Posterior vena cava (tissue), 2 donors: ENCODE data around the gene CHGA. TPM values are rescaled to one million over a fixed set of nuclear protein-coding genes. Genes with fewer than 3 reads are reported as not detected.

Experiments
- DNase-seq: peaks from one replicate; pipeline ENCODE4 v3.0.0-alpha.2; 2020; ENCODE audit warnings: low spot score
- intact Hi-C, 2 donors: fragments of 100-400 bp; cut with DNase I; formaldehyde crosslinking; loops; one replicate each; pipeline versions ENCODE4 v1.14.1 to v1.14.2; 2022 to 2023
- total RNA-seq, 2 donors: library from RNA; stranded (reverse); fragmentation: NEBNext Ultra II Directional; extraction: Animal tissue kit (Norgen Biotek cat#: 25700); gene quantifications; one replicate each; pipeline ENCODE4 v1.2.1, GENCODE V29; 2021
- donor health status: DM: yes; HTN: yes; CAD: no.
- donor health status: DM: yes; HTN: yes; CAD: no.

Gene CHGA
- total RNA-seq, 2 donors from 2014 or later = 0.29 TPM; not detected in 1

DNA sequence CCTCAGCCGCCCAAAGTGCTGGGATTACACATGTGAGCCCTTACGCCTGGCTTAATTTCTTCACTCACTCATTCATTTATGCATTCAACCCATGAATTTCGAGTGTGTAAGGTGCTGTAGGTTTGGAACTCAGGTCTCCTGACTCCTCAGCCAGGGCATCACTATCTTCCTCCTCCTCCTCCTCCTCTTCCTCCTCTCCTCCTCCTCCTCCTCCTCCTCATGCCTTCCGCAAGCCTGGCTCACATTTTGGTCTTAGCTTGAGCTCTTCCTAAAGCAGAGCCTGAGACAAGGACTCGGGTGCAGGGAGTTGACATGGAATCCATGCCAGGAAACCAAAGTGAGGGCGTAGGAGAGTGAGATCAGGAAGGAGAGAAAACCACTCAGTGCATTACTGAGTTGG, 20.8 kb upstream of the CHGA start:
- no peak for DNase-seq
- intact Hi-C loops = no loop called here

DNA sequence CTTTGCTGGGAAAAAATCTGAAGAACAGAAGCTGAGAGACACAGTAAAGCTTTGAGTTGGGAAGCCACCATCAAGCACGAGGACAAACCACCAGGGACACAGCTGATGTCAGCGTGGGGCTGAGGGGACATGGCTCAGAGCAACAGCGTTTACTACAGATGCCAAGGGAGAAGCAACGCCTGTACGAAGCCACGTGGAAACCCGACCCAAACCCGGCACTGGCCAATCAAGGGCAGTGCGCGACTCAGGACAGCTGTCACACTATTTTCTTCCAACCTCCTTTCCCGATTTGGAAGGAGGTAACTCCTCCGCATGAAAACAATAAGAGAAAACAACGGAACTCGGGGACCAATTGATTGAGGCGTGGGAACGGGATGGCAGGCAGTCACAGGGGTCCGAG, 20.2 kb upstream of the CHGA start:
- DNase-seq = no peak
- intact Hi-C loops = no loop called here

DNA sequence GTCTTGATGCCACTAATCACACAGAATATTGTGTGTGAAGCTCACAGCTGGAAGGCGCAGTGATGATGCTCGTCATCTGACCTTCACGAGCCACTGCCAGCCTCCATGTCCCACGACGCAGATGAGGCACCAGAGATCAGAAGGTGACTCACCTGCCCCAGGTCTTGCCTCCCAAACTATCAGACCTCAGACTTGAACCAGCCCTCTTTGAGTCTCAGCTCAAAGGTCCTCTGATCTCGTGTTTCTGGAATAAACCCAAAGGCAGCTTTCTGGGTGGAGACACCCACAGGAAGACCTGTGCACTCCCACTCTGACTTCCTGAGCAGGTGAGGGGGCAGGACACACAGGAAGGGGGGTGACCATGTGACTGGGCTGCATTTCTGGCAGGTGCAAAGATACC, 19.6 kb upstream of the CHGA start:
- DNase-seq = no peak
- intact Hi-C loops = no loop called here

DNA sequence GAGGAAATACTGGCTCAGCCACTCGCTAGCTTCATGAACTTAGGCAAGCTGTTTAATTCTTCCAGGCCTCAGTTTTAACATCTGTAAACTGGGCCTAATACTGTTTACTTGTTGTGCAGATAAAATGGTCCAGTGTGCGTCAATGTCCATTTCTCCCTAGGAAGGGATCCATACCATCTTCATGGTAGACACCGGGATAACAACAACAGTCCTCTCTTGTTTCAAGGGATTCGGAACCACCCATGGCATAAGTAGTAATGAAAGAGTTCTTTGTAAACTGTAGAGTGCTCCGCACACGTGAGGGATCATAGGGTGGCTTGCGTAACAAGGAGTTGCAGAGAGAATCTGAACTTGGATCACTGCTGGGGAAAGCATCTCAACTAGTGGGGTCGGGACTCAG, 17.3 kb upstream of the CHGA start:
- DNase-seq = no peak
- intact Hi-C loops = no loop called here

DNA sequence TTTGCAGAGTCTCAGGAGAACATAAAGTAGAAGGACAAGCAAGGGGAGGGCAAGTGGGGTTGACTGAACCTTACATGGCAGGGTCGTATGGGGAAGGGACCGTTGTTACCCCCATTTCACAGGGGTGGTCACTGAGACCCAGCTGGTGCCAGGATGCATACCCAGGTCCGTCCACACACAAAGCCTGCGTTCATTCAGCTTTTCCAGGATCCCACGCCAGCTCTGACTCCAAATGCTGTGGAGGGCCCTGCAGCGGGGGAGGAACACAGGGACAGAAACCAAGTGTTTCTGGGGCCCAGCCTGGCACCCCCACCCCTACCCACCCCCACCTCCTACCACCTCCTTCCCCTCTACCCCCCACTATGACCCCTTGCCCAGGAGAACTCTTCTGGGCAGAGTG, 16.5 kb upstream of the CHGA start:
- no peak for DNase-seq
- intact Hi-C loops = no loop called here

DNA sequence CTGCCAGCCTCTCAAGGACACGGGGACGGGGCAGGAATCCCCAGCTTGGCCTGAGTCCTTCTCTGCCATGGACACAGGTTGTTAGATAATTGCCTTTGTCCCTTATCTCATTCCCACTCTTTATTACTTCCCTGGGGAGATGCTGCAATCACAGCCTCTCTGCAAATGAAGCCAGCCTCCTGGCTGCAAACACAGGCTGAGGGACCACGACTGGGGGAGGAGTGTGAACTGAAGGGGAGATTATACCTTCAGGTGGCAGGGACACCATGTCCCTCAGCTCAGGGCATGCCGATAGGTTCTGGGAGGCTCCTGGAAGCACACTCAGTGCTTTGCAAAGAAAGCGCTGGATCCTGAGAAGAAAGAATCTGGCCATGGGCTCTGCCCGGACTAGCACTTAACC, 16.1 kb upstream of the CHGA start:
- no peak for DNase-seq
- intact Hi-C loops = no loop called here

DNA sequence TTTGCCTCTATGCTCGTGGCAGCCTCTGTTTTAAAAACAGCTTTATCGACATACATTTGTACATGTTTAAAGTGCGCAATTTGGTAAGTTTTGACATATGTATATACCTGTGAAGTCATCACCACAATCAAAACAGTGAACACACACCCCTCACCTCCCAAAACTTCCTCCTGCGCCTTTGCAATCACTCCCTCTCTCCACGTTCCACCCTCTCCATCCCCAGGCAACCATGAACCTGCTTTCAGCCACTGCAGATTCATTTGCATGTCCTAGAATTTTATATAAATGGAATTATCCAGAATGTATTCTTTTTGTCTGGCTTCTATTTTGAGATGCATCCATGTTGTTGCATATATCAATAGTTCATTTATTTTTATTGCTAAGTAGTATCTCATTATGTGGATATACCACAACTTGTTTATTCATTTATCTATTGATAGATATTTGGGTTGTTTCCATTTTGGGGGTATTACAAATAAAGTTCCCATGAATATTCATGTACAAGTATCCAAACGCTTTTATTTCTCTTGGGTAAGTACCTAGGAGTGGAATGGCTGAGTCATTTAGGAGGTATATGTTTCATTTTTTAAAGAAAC, 15.5 kb upstream of the CHGA start:
- intact Hi-C loops = no loop called here

DNA sequence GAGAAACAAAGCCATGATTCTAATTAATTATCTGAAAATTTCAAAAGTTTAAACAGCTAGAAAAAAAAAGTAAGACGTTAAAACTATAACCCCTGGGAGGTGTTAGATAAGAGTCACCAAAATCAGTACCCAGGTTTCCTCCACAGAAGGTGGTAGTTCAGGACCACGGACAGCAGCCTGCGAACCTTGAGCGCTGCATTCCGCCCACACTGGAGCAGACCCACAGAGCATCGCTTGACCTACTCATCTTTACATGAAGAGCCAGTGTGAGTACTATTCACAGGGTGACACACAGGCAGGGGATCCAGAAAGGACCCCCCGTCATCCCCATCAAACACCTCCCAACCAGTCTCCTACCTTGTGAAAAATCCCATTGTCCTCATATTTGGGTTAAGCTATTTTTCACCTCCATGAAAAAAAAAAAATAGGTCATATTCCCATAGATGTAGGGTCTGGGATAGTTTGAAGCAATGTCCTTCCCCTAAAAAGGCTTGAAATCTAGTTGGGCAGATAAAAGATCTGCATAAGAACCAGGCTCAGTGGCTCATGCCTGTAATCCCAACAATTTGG, 8.8 kb upstream of the CHGA start:
- no peak for DNase-seq
- intact Hi-C loops = no loop called here

More for the DNA sequence above, 15.5 kb upstream of the CHGA start:
- DNase-seq = no peak

DNA sequence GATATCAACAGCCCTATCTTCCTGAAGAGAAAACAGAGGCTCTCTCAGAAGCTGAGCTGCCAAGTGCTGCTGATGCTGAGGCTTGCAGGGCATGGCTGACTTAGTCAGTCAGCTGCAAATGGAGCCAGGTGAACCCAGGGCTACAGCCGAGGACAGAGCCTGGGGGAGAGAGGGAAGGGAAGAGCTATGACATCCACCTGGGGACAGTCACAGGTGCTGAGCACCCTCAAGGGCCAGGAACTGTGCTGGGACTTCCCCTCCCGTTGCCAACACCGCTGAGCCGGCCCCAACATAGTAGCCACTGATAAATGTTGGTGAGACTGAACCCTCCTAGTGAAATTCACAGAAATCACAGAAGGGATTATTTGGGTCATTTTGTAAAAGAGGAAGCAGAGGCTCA, 6.7 kb upstream of the CHGA start:
- intact Hi-C loops = no loop called here
- DNase-seq = no peak

DNA sequence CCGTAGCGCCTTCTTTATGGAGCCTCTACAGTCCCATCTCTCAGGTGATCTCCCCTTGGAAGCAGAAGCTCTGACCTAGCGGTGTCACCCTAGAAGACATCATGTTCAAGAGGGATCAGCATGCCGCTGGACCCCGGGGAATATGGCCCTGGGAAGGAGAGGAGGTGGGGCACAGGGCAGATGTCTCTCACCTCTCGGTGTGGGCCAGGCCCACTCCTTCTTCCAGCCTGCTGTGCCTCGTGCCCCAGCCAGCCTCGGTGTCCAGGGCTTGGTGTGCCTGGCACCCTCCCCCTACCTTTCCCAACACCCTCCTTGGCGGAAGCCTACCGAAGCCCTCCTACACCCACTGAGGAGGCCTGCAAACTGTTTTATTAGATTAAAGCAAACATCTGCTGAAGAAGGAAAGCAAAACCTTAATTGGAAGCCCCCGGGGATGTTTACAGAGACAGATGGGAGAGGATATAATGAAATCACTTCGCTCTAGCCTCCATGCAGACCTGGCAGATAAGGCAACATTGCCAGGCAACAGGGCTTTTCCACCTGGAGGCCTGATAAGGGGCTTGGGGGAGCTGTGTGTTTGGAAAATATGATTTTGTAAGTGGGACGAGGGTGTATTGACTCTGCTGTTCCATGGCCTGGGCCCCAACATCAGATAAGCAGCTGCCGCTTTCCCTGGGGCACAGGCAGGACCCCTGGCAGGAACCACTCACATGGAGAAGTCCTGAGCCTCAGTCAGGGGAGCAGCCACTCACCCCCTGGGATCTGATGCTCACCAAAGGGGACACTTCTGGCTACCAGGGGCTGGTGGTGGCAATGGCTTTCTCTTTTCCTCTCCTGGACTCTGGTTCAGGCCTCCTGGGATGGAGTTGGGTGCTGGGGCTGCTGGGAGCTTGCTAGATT, 5.7 kb upstream of the CHGA start:
- intact Hi-C loops = no loop called here
- no peak for DNase-seq

DNA sequence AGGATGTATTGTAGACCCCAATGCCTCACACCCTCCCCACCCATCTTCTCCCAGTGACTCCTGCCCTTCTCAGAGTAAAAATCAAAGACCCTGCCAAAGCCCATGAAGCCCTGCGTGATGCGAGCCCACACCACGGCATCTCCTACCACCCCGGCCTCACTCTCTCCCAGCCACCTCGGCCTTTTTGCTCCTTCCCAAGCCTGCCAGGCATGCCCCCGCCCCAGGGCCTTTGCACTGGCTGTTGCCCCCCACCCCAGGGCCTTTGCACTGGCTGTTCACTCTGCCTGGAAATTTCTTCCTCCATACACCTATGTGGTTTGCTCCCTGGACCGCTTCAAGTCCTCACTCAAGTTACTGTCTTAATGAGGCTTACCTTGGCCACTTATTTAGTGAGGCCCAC, 5.0 kb upstream of the CHGA start:
- intact Hi-C loops = no loop called here

DNA sequence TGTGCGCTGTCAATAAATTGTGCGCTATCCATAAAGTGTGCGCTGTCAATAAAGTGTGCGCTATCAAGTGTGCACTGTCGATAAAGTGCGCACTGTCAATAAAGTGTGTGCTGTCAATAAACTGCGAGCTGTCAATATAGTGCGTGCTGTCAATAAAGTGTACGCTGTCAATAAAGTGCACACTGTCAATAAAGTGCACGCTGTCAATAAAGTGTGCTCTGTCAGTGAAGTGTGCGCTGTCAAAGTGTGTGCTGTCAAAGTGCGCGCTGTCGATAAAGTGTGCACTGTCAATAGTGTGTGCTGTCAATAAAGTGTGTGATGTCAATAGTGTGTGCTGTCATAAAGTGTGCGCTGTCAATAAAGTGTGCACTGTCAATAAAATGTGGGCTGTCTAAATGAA, 2.9 kb upstream of the CHGA start:
- intact Hi-C loops = no loop called here
- no peak for DNase-seq

More for the DNA sequence above, 5.0 kb upstream of the CHGA start:
- DNase-seq = no peak

DNA sequence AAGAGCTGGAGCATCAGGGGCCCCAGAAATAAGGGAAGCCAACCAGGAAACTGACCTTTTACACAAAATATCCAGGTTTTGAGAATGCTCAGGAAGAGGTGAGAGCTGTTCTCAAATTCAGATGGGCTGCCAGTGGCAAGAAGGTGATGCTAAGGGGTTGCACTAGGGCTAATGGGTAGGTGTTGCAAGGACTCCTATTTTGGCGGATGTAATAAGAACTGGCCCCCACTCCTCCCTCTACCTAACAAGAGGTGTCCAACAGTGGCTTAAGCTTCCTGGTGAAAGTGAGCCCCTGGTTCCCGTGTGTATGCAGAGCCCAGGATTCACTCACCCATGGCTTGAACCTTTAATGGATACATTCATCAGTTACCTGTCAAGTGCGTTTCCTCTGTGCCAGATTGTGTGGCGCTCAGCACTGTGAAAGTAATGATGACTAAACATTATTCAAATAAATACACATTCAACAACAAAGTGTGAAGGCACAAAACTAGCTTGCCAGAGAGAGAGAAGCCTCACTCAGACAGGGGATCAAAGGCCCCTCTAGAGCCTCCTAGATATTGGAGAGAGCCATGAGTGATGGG, 705 bp upstream of the CHGA start:
- no peak for DNase-seq
- intact Hi-C loops = no loop called here

DNA sequence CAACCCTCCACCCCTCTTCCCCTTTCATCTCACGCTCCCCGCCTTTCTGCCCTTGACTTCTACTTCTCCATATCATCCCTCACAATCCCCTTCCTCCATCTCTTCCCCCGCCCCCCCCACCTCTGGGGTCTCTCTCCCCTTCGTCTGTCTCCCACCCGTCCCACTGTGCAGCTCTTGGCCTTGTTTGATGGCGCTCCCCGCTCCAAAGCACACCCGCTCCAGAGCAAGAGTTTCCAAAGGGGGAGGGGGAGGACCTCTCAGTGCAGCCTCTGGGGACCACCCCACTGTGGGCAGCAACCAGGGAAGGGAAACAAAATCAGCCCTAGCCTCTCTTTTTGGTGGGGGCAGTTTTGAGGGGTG, 774 bp downstream of the CHGA start:
- intact Hi-C loops = no loop called here
- DNase-seq = no peak

DNA sequence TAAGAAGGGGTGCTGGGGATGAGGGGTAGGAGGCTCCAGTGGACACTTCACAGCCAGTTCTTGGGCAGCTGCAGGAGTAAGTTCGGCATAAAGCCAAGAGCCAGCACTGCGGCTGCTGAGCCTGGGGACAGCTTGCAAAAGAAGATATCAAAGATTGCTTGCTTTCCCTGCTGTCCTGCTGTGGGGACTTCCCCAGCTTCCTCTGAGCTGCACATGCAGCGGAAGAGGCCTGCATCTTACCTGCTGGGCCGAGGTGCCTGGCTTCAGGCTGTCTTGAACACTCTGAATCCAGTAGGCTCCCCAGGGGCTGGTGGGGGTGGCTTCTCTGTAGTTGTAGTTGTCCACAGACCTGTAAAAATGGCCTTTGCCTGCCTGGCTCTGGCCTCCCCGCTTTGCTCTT, 1.3 kb downstream of the CHGA start:
- no peak for DNase-seq
- intact Hi-C loops = no loop called here

DNA sequence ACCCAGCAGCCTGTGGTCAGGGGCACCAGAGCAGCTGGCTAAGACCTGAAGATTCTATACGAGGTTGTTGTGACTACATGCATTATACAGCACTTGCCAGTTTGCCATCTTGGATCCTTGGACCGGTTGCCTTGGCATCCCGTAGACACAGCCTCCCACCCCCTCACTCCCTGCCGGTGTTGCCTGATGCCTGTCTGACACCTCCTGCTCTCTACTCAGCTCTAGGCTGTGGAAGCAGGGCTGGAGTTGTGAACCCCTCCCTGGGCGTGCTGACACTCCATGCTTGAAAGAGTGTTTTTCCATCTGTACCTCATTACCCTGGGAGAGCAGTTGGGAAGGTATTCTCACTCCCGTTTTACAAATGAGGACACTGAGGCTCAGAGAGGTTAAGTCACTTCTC, 2.5 kb downstream of the CHGA start:
- no peak for DNase-seq
- intact Hi-C loops = no loop called here

DNA sequence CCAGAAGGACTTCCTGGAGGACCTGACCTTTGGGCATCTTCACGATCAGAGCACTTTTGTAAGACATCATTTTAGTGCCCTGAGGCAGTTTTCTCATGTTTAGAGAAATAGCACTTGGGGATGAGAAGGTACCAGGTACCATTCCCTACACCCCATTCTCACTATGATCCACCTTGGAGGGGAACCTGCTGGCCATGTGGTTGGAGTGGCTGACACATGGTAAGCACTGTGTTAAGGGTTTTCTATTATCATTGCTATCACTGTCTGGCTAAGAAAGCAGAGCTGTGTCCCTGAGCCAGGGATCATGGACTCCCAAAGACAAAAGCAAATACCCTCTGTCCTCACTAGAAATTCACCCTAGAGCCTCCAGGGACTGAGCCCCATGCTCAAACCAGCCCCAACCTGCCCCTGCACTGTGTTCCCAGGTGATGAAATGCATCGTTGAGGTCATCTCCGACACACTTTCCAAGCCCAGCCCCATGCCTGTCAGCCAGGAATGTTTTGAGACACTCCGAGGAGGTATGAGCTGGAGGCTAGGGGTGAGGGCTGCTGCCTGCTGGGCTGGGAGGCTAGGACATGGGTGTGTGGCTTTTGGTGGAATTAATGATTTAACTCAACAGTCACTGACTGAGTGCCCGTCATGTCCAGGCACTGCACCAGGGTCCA, 3.4 kb downstream of the CHGA start:
- no peak for DNase-seq
- intact Hi-C loops = no loop called here

DNA sequence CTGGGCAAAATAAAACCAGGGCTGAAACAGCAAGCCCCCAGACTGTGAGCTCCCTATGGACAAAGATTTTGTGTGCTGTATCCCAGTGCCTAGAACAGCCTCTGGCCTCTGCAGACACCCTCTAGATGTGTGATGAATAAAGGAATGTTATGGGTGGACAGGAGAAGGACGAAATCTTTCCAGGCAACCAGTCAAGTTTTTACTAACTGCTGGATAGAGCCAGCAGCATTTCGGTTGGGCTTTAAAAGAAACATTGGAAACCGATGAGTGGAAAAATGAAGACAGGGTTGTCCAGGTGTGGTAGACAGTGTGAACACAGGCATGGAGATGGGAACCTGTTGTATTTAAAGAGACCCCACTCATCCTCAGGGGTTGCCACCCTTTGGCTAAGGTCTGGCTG, 4.0 kb downstream of the CHGA start:
- DNase-seq = no peak

DNA sequence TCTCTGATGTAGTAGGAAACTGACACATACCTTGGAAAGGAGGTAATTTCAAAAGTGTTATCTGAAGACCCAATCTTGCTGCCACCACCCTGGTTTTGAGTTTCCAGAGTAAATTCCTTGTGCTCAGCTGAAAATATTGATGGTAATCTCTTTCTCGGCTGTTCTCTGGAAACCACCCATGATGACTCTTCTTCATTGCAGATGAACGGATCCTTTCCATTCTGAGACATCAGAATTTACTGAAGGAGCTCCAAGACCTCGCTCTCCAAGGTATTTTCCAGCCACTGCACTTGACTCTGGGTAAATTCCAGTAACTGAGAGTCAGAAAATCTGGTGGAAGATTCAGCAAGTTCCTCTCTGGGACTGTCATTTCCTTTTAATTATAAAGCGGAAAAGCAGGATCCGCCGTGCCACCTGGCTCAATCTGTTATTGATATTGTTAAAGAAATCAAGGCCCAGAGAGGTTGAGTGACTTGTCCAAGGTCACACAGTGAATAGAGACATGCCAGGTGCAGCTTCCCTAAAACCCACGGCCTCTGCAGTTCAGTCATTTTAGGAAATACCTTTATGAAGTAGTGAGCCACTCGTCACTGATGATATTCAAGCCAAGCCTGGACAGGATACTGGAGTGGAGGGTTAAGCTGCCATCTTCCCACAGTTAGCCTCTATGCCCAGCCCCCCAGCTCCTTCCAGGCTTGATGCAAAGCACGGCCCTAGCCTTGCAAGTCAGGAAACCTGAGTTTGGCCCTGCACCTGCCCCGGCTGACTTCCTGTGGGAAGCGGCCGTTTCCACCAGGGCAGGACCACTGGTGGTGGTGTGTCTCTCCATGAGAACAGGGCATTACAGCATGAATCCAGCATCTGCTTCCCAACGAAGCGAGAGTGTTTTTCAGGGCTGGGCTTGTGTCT, 4.7 kb downstream of the CHGA start:
- intact Hi-C loops = no loop called here
- DNase-seq = no peak

More for the DNA sequence above, 4.0 kb downstream of the CHGA start:
- intact Hi-C loops = no loop called here
